GM12891 (cell line): Measurements from ENCODE around the gene TF.

ENCODE experiments used
- PAX5 ChIP-seq: IDR thresholded peaks from 2 replicates; pipeline ENCODE4 v1.6.1; 2011; ENCODE audit warnings: low read length, moderate library complexity, mild to moderate bottlenecking; ENCODE audit not compliant: insufficient read depth, severe bottlenecking
- POLR2A ChIP-seq: IDR thresholded peaks from 2 replicates; pipeline ENCODE4 v1.6.1; 2011; ENCODE audit warnings: low read depth, low read length, control low read depth
- POLR2AphosphoS5 ChIP-seq: IDR thresholded peaks from 2 replicates; pipeline ENCODE4 v1.6.1; 2011; ENCODE audit warnings: low read depth, low read length, control low read depth
- POU2F2 ChIP-seq: IDR thresholded peaks from 2 replicates; pipeline ENCODE4 v1.6.1; 2011; ENCODE audit warnings: low read depth, mild to moderate bottlenecking, control low read depth, low read length, moderate library complexity
- SPI1 ChIP-seq: IDR thresholded peaks from 2 replicates; pipeline ENCODE4 v1.6.1; 2011; ENCODE audit warnings: low read depth, low read length, control low read depth
- TAF1 ChIP-seq: IDR thresholded peaks from 2 replicates; pipeline ENCODE4 v1.6.1; 2011; ENCODE audit warnings: low read depth, low read length, control low read depth

DNA sequence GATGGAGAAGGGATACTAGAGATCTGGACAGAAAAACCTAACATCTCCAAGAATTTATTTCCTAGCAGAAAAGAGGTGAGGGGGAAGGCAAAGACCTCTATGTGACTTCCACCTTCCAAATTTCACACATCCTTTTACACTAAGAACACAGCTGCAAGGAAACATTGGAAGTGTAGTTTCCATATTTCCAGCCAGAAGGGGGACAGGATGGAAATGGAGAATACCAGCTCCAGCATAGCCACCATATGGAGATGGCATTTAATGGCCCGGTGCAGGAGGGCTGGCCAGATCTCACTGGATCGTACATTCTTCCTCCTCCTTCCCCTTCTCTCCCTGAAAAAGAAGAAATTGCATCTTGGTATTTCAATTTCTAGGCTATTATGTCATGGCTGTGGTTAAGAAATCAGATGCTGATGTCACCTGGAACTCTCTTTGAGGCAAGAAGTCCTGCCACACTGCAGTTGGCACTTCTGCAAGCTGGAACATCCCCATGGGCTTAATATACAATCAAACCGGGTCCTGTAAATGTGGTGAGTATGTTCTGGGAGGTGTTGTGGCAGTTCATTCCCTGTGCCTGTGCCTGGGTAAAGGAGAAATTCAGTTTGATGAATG, 36.9 kb upstream of the TF start:
- TF ChIP-seq POLR2A (no peak), POLR2AphosphoS5 (no peak), TAF1 (no peak), SPI1 (no peak), POU2F2 (no peak), PAX5 (no peak)
